Neural cell (in vitro differentiated cells): ENCODE results near the gene ETFA.

Source experiments
- EP300 ChIP-seq: fragments of 450-650 bp; conservative IDR thresholded peaks from 2 replicates; pipeline ENCODE4 v1.6.1; 2014; ENCODE audit warnings: antibody characterized with exemption, mild to moderate bottlenecking, moderate library complexity; ENCODE audit not compliant: poor library complexity, severe bottlenecking
- TF ChIP-seq, protein P1 (sequence below): IDR thresholded peaks from 2 replicates; pipeline ENCODE4 v1.6.1; 2012; ENCODE audit warnings: borderline replicate concordance
- TF ChIP-seq, protein P2 (sequence below): fragments of 450-650 bp; IDR thresholded peaks from 2 replicates; pipeline ENCODE4 v1.5.1; 2014; ENCODE audit warnings: antibody characterized with exemption, mild to moderate bottlenecking, moderate library complexity; ENCODE audit not compliant: poor library complexity, severe bottlenecking

DNA sequence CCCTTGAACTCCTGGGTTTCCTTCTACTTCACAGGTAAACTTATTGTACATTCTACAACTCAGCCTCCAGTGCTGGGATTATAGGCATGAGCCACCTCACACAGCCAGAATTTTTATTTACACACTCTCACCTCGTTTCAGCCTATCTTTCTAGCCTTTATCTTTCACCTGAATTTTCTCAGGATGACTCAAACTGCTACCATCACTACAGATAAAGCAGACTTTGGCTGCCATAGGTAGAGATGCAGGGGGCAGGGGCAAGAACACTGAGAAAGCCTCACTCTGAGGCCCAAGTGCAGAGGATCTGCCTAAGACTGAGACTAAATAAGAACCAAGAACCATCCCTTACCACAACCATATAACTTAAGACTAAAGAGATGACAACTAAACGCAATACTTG is 59.0 kb downstream of the ETFA start:
- TF ChIP-seq, protein P1, sequence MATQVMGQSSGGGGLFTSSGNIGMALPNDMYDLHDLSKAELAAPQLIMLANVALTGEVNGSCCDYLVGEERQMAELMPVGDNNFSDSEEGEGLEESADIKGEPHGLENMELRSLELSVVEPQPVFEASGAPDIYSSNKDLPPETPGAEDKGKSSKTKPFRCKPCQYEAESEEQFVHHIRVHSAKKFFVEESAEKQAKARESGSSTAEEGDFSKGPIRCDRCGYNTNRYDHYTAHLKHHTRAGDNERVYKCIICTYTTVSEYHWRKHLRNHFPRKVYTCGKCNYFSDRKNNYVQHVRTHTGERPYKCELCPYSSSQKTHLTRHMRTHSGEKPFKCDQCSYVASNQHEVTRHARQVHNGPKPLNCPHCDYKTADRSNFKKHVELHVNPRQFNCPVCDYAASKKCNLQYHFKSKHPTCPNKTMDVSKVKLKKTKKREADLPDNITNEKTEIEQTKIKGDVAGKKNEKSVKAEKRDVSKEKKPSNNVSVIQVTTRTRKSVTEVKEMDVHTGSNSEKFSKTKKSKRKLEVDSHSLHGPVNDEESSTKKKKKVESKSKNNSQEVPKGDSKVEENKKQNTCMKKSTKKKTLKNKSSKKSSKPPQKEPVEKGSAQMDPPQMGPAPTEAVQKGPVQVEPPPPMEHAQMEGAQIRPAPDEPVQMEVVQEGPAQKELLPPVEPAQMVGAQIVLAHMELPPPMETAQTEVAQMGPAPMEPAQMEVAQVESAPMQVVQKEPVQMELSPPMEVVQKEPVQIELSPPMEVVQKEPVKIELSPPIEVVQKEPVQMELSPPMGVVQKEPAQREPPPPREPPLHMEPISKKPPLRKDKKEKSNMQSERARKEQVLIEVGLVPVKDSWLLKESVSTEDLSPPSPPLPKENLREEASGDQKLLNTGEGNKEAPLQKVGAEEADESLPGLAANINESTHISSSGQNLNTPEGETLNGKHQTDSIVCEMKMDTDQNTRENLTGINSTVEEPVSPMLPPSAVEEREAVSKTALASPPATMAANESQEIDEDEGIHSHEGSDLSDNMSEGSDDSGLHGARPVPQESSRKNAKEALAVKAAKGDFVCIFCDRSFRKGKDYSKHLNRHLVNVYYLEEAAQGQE: no peak
- TF ChIP-seq, protein P2, sequence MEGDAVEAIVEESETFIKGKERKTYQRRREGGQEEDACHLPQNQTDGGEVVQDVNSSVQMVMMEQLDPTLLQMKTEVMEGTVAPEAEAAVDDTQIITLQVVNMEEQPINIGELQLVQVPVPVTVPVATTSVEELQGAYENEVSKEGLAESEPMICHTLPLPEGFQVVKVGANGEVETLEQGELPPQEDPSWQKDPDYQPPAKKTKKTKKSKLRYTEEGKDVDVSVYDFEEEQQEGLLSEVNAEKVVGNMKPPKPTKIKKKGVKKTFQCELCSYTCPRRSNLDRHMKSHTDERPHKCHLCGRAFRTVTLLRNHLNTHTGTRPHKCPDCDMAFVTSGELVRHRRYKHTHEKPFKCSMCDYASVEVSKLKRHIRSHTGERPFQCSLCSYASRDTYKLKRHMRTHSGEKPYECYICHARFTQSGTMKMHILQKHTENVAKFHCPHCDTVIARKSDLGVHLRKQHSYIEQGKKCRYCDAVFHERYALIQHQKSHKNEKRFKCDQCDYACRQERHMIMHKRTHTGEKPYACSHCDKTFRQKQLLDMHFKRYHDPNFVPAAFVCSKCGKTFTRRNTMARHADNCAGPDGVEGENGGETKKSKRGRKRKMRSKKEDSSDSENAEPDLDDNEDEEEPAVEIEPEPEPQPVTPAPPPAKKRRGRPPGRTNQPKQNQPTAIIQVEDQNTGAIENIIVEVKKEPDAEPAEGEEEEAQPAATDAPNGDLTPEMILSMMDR: no peak
- no peak for TF ChIP-seq EP300
